Liver (tissue), 9 donors: Measurements from ENCODE around the gene NR5A2. TPM values are rescaled to one million over a fixed set of nuclear protein-coding genes. Genes with fewer than 3 reads are reported as not detected.

Experiments
- DNase-seq: peaks from one replicate; pipeline ENCODE4 v3.0.0-alpha.2; 2017; ENCODE audit warnings: low spot score
- H3K27ac ChIP-seq, 2 donors: one replicate each; pipeline ENCODE4 v1.7.0; 2013; ENCODE audit warnings: inconsistent platforms in 2 of 2, low read length in 2 of 2, control low read depth in 1 of 2, low read depth in 1 of 2, mild to moderate bottlenecking in 1 of 2
- H3K27me3 ChIP-seq, 4 donors: one replicate each; pipeline versions ENCODE4 v1.6.1 to v1.7.0; 2013; ENCODE audit warnings: low read length in 3 of 4, inconsistent platforms in 1 of 4, mild to moderate bottlenecking in 1 of 4, moderate library complexity in 1 of 4; ENCODE audit not compliant: control insufficient read depth in 4 of 4, insufficient read depth in 4 of 4
- H3K36me3 ChIP-seq, 4 donors: one replicate each; pipeline versions ENCODE4 v1.6.1 to v1.7.0; 2013; ENCODE audit warnings: low read length in 3 of 4, mild to moderate bottlenecking in 3 of 4, low read depth in 1 of 4, moderate library complexity in 1 of 4; ENCODE audit not compliant: control insufficient read depth in 4 of 4, insufficient read depth in 3 of 4
- H3K4me1 ChIP-seq, 4 donors: one replicate each; pipeline versions ENCODE4 v1.6.1 to v1.7.0; 2013; ENCODE audit warnings: low read length in 3 of 4, mild to moderate bottlenecking in 3 of 4, moderate library complexity in 1 of 4; ENCODE audit not compliant: control insufficient read depth in 4 of 4, insufficient read depth in 4 of 4
- H3K4me3 ChIP-seq, 3 donors: one replicate each; pipeline versions ENCODE4 v1.6.1 to v1.7.0; 2013; ENCODE audit warnings: low read length in 3 of 3, control low read depth in 1 of 3, low read depth in 1 of 3, mild to moderate bottlenecking in 1 of 3
- H3K9ac ChIP-seq, 2 donors: one replicate each; pipeline ENCODE4 v1.7.0; 2013; ENCODE audit warnings: low read length in 2 of 2, mild to moderate bottlenecking in 2 of 2, moderate library complexity in 2 of 2, control low read depth in 1 of 2, low read depth in 1 of 2
- H3K9me3 ChIP-seq, 4 donors: one replicate each; pipeline versions ENCODE4 v1.6.1 to v1.7.0; 2013; ENCODE audit warnings: low read length in 3 of 4; ENCODE audit not compliant: control insufficient read depth in 4 of 4
- CTCF ChIP-seq: fragments of 150-350 bp; IDR thresholded peaks from 2 replicates; pipeline ENCODE4 v1.5.1; 2017; ENCODE audit warnings: improper control_type of control experiment, low read depth, low read length; ENCODE audit not compliant: missing input control
- EGR1 ChIP-seq, 2 donors: IDR thresholded peaks; 2 replicates each; pipeline ENCODE4 v1.6.1; 2016 to 2018; ENCODE audit warnings: antibody characterized with exemption in 2 of 2, low read depth in 2 of 2
- FOXA1 ChIP-seq: IDR thresholded peaks from 2 replicates; pipeline ENCODE4 v1.6.1; 2016; ENCODE audit warnings: antibody characterized with exemption
- FOXA2 ChIP-seq: IDR thresholded peaks from 2 replicates; pipeline ENCODE4 v1.6.1; 2016; ENCODE audit warnings: antibody characterized with exemption
- GABPA ChIP-seq, 2 donors: IDR thresholded peaks in 1 of 2; conservative IDR thresholded peaks in 1 of 2; 2 replicates each; pipeline ENCODE4 v1.6.1; 2016; ENCODE audit warnings: antibody characterized with exemption in 2 of 2, mild to moderate bottlenecking in 1 of 2, moderate library complexity in 1 of 2
- HNF4A ChIP-seq, 2 donors: conservative IDR thresholded peaks; 2 replicates each; pipeline ENCODE4 v1.6.1; 2016; ENCODE audit warnings: antibody characterized with exemption in 2 of 2, mild to moderate bottlenecking in 2 of 2
- HNF4G ChIP-seq: IDR thresholded peaks from 2 replicates; pipeline ENCODE4 v1.6.1; 2016; ENCODE audit warnings: antibody characterized with exemption
- JUND ChIP-seq, 2 donors: IDR thresholded peaks; 2 replicates each; pipeline ENCODE4 v1.6.1; 2016; ENCODE audit warnings: antibody characterized with exemption in 2 of 2
- NR2F2 ChIP-seq: IDR thresholded peaks from 2 replicates; pipeline ENCODE4 v1.6.1; 2016; ENCODE audit warnings: antibody characterized with exemption
- RAD21 ChIP-seq, 2 donors: IDR thresholded peaks; 2 replicates each; pipeline ENCODE4 v1.6.1; 2016; ENCODE audit warnings: antibody characterized with exemption in 2 of 2, mild to moderate bottlenecking in 2 of 2
- REST ChIP-seq: IDR thresholded peaks from 2 replicates; pipeline ENCODE4 v1.6.1; 2016; ENCODE audit warnings: antibody characterized with exemption, mild to moderate bottlenecking
- RXRA ChIP-seq, 2 donors: IDR thresholded peaks; 2 replicates each; pipeline ENCODE4 v1.6.1; 2017 to 2018; ENCODE audit warnings: antibody characterized with exemption in 2 of 2, mild to moderate bottlenecking in 1 of 2
- SP1 ChIP-seq: IDR thresholded peaks from 2 replicates; pipeline ENCODE4 v1.6.1; 2018; ENCODE audit warnings: antibody characterized with exemption, mild to moderate bottlenecking
- TAF1 ChIP-seq: conservative IDR thresholded peaks from 2 replicates; pipeline ENCODE4 v1.6.1; 2016; ENCODE audit warnings: antibody characterized with exemption, mild to moderate bottlenecking
- YY1 ChIP-seq: IDR thresholded peaks from 2 replicates; pipeline ENCODE4 v1.6.1; 2016; ENCODE audit warnings: antibody characterized with exemption, mild to moderate bottlenecking
- WGBS: extraction: QIAGEN DNeasy Blood & Tissue Kit; methylation state at CpG from one replicate; pipeline ENCODE4 v1.1.7; 2013; 5-methylcytosine and 5-hydroxymethylcytosine counted together
- polyA plus RNA-seq, 2 donors: library from polyadenylated mRNA; stranded (reverse) in 1 of 2; unstranded in 1 of 2; fragments of 200-250 nt in 1 of 2; fragments of >200 nt in 1 of 2; fragmentation: Nextera tagmentation in 1 of 2; extraction: Ambion mirVana in 1 of 2; gene quantifications; one replicate each; pipeline versions ENCODE4 v1.2.1 to v1.2.3, GENCODE V29; 2013 to 2015
- total RNA-seq, 2 donors: library from RNA; depleted of rRNA; stranded (reverse); fragments of >200 nt; gene quantifications; one replicate each; pipeline ENCODE4 v1.2.3, GENCODE V29; 2014
- TF ChIP-seq, protein P1 (sequence below): IDR thresholded peaks from 2 replicates; pipeline ENCODE4 v1.6.1; 2016; ENCODE audit warnings: antibody characterized with exemption
- TF ChIP-seq, protein P2 (sequence below): IDR thresholded peaks from 2 replicates; pipeline ENCODE4 v1.6.1; 2016; ENCODE audit warnings: antibody characterized with exemption
- TF ChIP-seq, protein P3 (sequence below): IDR thresholded peaks from 2 replicates; pipeline ENCODE4 v1.6.1; 2016; ENCODE audit warnings: antibody characterized with exemption
- donor health status: healthy.
- donor health status: healthy.
- donor health status: healthy.
- donor health status: healthy.
- donor health status: healthy.

Gene NR5A2
- total and polyA plus RNA-seq, 4 donors = 10.0 to 37.5 (median 21.1) TPM

DNA sequence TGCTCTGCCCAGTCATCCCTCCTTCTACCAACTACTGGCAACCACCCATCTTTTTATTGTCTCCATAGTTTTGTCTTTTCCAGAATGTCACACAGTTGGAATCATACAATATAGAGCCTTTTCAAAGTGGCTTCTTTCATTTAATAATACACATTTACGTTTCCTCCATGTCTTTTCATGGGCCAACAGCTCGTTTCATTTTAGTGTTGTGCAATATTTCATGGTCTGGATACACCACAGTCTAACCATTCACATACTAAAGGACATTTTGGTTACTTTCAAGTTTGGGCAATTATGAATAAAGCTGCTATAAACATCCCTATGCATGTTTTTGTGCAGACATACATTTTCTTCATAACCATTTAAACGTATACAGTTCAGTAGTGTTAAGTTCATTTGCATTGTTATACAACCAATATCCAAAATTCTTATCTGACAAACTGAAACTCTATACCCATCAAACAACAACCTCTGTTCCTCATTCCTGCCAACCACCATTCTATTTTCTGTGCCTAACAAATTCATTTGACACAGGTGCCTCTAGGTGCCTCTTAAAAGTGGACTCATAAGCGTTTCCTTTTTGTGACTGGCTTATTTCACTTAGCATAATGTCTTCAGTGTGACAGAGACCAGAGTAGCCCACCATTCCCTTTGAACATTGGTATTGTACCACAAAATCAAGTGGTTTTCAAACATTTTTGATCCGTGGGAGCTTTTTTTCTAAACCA is 138.1 kb downstream of the NR5A2 start:
- DNase-seq = no peak
- no peaks in the 10 kb centered on the region for H3K9me3 ChIP-seq
- H3K27me3 ChIP-seq = no peaks in the 10 kb centered on the region
- TF ChIP-seq NR2F2 (no peak), GABPA (IDR thresholded peaks at IDR 0.05 in 1 of 2, conservative IDR thresholded peaks at IDR 0.05 in 1 of 2) (no peak), SP1 (no peak)
- H3K4me1 ChIP-seq = peaks cover 1 to 30% (median 12%) of the 10 kb centered on the region in 4 donors
- WGBS = 84% methylated on average over 5 of the region's 5 CpGs
- H3K9ac ChIP-seq = no peak overlapping the region
- H3K36me3 ChIP-seq = peaks cover 0 to 4% (median 0%) of the 10 kb centered on the region in 4 donors
- no peak overlapping the region for H3K4me3 ChIP-seq
- H3K27ac ChIP-seq = no peak overlapping the region

DNA sequence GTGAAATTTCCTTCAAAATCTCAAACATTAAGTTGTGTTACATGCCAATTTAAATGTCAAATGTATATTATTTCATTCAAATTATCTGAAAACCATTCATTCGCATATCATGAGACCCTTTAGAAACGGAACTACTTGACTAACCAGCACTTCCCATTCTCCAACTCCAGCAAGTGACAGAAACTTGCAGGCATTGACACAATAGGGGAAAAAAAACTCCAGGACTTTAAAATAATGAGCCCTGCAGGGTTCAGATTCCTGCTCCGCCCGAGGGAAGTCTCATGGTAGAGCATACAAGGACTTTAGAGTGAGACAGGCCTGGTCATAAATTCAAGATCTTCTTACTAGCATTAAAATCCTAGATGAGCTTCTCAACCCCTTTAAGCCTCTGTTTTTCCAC is 138.9 kb downstream of the NR5A2 start:
- no peaks in the 10 kb centered on the region for H3K9me3 ChIP-seq
- H3K36me3 ChIP-seq = peaks cover 0 to 4% (median 0%) of the 10 kb centered on the region in 4 donors
- no peak overlapping the region for H3K9ac ChIP-seq
- H3K4me3 ChIP-seq = no peak overlapping the region
- DNase-seq = no peak
- no peaks in the 10 kb centered on the region for H3K27me3 ChIP-seq
- H3K4me1 ChIP-seq = peaks cover 1 to 27% (median 12%) of the 10 kb centered on the region in 4 donors
- no peak overlapping the region for H3K27ac ChIP-seq
- TF ChIP-seq FOXA2 (no peak), FOXA1 (no peak), EGR1 (IDR thresholded peaks at IDR 0.05; ENCODE audit: low read depth in 2 of 2) (no peak), REST (no peak), RAD21 (IDR thresholded peaks at IDR 0.05) (no peak), TAF1 (no peak), RXRA (IDR thresholded peaks at IDR 0.05) (no peak), GABPA (IDR thresholded peaks at IDR 0.05 in 1 of 2, conservative IDR thresholded peaks at IDR 0.05 in 1 of 2) (no peak), CTCF (no peak), SP1 (no peak), HNF4A (conservative IDR thresholded peaks at IDR 0.05) (no peak), NR2F2 (no peak), YY1 (no peak), HNF4G (no peak), JUND (IDR thresholded peaks at IDR 0.05) (no peak)
- TF ChIP-seq, protein P1, sequence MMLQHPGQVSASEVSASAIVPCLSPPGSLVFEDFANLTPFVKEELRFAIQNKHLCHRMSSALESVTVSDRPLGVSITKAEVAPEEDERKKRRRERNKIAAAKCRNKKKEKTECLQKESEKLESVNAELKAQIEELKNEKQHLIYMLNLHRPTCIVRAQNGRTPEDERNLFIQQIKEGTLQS = no peak
- TF ChIP-seq, protein P2, sequence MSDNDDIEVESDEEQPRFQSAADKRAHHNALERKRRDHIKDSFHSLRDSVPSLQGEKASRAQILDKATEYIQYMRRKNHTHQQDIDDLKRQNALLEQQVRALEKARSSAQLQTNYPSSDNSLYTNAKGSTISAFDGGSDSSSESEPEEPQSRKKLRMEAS = no peak
- TF ChIP-seq, protein P3, sequence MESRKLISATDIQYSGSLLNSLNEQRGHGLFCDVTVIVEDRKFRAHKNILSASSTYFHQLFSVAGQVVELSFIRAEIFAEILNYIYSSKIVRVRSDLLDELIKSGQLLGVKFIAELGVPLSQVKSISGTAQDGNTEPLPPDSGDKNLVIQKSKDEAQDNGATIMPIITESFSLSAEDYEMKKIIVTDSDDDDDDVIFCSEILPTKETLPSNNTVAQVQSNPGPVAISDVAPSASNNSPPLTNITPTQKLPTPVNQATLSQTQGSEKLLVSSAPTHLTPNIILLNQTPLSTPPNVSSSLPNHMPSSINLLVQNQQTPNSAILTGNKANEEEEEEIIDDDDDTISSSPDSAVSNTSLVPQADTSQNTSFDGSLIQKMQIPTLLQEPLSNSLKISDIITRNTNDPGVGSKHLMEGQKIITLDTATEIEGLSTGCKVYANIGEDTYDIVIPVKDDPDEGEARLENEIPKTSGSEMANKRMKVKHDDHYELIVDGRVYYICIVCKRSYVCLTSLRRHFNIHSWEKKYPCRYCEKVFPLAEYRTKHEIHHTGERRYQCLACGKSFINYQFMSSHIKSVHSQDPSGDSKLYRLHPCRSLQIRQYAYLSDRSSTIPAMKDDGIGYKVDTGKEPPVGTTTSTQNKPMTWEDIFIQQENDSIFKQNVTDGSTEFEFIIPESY = no peak
- WGBS = 88% methylated on average over 4 of the region's 4 CpGs
